K562 (cell line): ENCODE results near the gene H3-3A. TPM values are rescaled to one million over a fixed set of nuclear protein-coding genes. Genes with fewer than 3 reads are reported as not detected.

ENCODE experiments used
- CCNT2 ChIP-seq: IDR thresholded peaks from 2 replicates; pipeline ENCODE4 v1.6.1; 2011; ENCODE audit warnings: borderline replicate concordance, low read depth, mild to moderate bottlenecking, moderate library complexity, mixed read lengths, low read length; ENCODE audit not compliant: insufficient read length; ENCODE audit errors: extremely low read depth
- MAFF ChIP-seq: IDR thresholded peaks from 2 replicates; pipeline ENCODE4 v1.6.1; 2012; ENCODE audit warnings: low read length, improper control_type of control experiment
- RBM17 ChIP-seq: fragments of 200-400 bp; formaldehyde crosslinking; IDR thresholded peaks from 2 replicates; pipeline ENCODE4 v1.6.1; 2017; ENCODE audit warnings: low read depth, mild to moderate bottlenecking, low read length, borderline replicate concordance
- RBM25 ChIP-seq: fragments of 200-400 bp; formaldehyde crosslinking; IDR thresholded peaks from 2 replicates; pipeline ENCODE4 v1.6.1; 2018; ENCODE audit warnings: low read length, low read depth, moderate library complexity; ENCODE audit not compliant: severe bottlenecking
- SAP30 ChIP-seq: fragments of 200-600 bp; sonication (generic); IDR thresholded peaks from 2 replicates; pipeline ENCODE4 v1.6.1; 2012; ENCODE audit warnings: borderline replicate concordance, low read depth, mild to moderate bottlenecking, moderate library complexity, low read length, control low read depth, inconsistent platforms; ENCODE audit not compliant: insufficient read depth, poor library complexity, severe bottlenecking
- SRSF7 ChIP-seq: fragments of 200-400 bp; formaldehyde crosslinking; optimal IDR thresholded peaks from 2 replicates; pipeline ENCODE3; 2017; ENCODE audit warnings: mild to moderate bottlenecking, low read depth, low read length
- ZNF785 ChIP-seq: fragments of 250-450 bp; sonication (Bioruptor Pico); IDR thresholded peaks from 2 replicates; pipeline ENCODE4 v1.4.0; 2020; ENCODE audit warnings: mild to moderate bottlenecking
- polyA plus RNA-seq, 8 experiments: library from polyadenylated mRNA; depleted of rRNA in 4 of 8; stranded (reverse) in 5 of 8; unstranded in 3 of 8; fragments of >200 nt; fragmentation: Nextera tagmentation in 2 of 8; fragmentation: Illumina TruSeq in 1 of 8; extraction: Ambion mirVana in 2 of 8; extraction: Trizol in 1 of 8; gene quantifications; 2 replicates each; pipeline versions ENCODE4 v1.2.1 to v1.2.3, GENCODE V29; 2011 to 2014; ENCODE audit warnings: inconsistent platforms in 1 of 8, missing spikeins in 1 of 8
- total RNA-seq, 7 experiments: library from RNA; depleted of rRNA in 6 of 7; stranded (reverse); fragments of >200 nt in 6 of 7; fragmentation: Illumina TruSeq in 2 of 7; extraction: Trizol in 2 of 7; gene quantifications; 2 replicates each; pipeline versions ENCODE4 v1.2.1 to v1.2.3, GENCODE V29; 2011 to 2021; ENCODE audit warnings: low replicate concordance in 1 of 7
- TF ChIP-seq, protein P1 (sequence below): fragments of 200-800 bp; sonication (Bioruptor generic); IDR thresholded peaks from 2 replicates; pipeline ENCODE4 v1.6.1; 2017; ENCODE audit warnings: missing genetic modification characterization, missing compliant biosample characterization
- TF ChIP-seq, protein P2 (sequence below), 2 experiments: fragments of 450-650 bp; formaldehyde crosslinking in 1 of 2; IDR thresholded peaks; 2 replicates each; pipeline versions ENCODE4 v1.4.0 to v1.6.1; 2014 to 2020; ENCODE audit warnings: mild to moderate bottlenecking in 2 of 2, borderline replicate concordance in 1 of 2, low read depth in 1 of 2
- TF ChIP-seq, protein P3 (sequence below), 2 experiments: IDR thresholded peaks in 1 of 2; conservative IDR thresholded peaks in 1 of 2; 2 replicates each; pipeline ENCODE4 v1.6.1; 2016; ENCODE audit warnings: low read depth in 2 of 2, mild to moderate bottlenecking in 1 of 2, missing compliant biosample characterization in 1 of 2, missing genetic modification characterization in 1 of 2, moderate library complexity in 1 of 2

Gene H3-3A
- total and polyA plus RNA-seq, 9 of the 15 experiments (the other 6 are each of a cell fraction or from before 2014, with no cell fraction given) = 426 to 1,083 (median 591) TPM

DNA sequence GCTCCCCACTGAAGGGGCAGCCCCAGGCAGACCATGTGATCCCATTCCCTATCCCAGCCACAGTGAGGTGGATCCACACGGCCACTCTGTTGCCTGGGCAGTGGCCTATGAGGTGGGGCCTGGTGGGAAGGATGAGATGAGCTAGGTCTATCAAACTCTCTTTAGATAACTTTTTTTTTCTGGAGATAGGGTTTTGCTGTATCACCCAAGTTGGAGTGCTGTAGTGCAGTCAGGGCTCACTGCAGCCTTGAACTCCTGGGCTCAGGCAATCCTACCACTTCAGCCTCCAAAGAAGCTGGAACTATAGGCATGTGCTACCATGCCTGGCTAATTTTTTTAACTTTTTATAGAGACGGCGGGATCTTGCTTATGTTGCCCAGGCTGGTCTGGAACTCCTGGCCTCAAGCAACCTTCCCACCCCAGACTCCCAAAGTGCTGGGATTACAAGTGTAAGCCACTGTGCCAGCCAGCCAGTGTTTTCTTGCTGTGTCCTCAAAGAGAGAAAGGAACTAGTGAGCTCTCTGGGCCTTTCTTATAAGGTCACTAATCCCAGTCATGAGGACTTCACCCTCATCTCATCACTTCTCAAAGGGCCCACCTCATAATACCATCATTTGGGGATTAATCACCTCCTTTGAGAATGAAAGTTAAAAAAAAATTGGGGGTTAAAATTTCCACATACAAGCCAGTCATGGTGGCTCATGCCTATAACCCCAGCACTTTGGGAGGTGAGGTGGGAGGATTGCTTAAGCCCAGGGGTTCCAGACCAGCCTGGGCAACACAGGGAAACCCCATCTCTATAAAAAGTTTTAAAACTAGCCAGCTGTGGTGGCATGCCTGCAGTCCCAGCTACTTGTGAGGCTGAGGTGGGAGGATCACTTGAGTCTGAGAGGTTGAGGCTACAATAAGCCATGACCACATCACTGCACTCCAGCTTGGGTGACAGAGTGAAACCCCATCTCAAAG, 36.6 kb downstream of the H3-3A start (continued):
- TF ChIP-seq CCNT2 = no peak
- TF ChIP-seq, protein P1, sequence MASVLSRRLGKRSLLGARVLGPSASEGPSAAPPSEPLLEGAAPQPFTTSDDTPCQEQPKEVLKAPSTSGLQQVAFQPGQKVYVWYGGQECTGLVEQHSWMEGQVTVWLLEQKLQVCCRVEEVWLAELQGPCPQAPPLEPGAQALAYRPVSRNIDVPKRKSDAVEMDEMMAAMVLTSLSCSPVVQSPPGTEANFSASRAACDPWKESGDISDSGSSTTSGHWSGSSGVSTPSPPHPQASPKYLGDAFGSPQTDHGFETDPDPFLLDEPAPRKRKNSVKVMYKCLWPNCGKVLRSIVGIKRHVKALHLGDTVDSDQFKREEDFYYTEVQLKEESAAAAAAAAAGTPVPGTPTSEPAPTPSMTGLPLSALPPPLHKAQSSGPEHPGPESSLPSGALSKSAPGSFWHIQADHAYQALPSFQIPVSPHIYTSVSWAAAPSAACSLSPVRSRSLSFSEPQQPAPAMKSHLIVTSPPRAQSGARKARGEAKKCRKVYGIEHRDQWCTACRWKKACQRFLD (CRISPR knock-in tag) = no peak
- no peak for TF ChIP-seq RBM25
- TF ChIP-seq MAFF = peak; percentile 43; the same call in 1 of the 2 replicates
- TF ChIP-seq, protein P2, sequence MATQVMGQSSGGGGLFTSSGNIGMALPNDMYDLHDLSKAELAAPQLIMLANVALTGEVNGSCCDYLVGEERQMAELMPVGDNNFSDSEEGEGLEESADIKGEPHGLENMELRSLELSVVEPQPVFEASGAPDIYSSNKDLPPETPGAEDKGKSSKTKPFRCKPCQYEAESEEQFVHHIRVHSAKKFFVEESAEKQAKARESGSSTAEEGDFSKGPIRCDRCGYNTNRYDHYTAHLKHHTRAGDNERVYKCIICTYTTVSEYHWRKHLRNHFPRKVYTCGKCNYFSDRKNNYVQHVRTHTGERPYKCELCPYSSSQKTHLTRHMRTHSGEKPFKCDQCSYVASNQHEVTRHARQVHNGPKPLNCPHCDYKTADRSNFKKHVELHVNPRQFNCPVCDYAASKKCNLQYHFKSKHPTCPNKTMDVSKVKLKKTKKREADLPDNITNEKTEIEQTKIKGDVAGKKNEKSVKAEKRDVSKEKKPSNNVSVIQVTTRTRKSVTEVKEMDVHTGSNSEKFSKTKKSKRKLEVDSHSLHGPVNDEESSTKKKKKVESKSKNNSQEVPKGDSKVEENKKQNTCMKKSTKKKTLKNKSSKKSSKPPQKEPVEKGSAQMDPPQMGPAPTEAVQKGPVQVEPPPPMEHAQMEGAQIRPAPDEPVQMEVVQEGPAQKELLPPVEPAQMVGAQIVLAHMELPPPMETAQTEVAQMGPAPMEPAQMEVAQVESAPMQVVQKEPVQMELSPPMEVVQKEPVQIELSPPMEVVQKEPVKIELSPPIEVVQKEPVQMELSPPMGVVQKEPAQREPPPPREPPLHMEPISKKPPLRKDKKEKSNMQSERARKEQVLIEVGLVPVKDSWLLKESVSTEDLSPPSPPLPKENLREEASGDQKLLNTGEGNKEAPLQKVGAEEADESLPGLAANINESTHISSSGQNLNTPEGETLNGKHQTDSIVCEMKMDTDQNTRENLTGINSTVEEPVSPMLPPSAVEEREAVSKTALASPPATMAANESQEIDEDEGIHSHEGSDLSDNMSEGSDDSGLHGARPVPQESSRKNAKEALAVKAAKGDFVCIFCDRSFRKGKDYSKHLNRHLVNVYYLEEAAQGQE (IDR thresholded peaks at IDR 0.05; ENCODE audit: borderline replicate concordance) = no peak
- TF ChIP-seq, protein P2 (CRISPR knock-in tag; IDR thresholded peaks at IDR 0.05; ENCODE audit: low read depth) = no peak
- TF ChIP-seq RBM17 = no peak
- no peak for TF ChIP-seq SRSF7
- TF ChIP-seq, protein P3, sequence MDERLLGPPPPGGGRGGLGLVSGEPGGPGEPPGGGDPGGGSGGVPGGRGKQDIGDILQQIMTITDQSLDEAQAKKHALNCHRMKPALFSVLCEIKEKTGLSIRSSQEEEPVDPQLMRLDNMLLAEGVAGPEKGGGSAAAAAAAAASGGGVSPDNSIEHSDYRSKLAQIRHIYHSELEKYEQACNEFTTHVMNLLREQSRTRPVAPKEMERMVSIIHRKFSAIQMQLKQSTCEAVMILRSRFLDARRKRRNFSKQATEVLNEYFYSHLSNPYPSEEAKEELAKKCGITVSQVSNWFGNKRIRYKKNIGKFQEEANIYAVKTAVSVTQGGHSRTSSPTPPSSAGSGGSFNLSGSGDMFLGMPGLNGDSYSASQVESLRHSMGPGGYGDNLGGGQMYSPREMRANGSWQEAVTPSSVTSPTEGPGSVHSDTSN (CRISPR knock-in tag; IDR thresholded peaks at IDR 0.05; ENCODE audit: low read depth) = no peak
- TF ChIP-seq, protein P3 (tag; conservative IDR thresholded peaks at IDR 0.05; ENCODE audit: low read depth) = no peak
- TF ChIP-seq SAP30 = no peak
- TF ChIP-seq ZNF785 = no peak
